HG02610 (cell line): ENCODE data around the gene MEGF11.

Experiments
- ATAC-seq: cut with Tn5 transposase; IDR thresholded peaks from one replicate; pipeline ENCODE4 v1.9.1; 2021; ENCODE audit warnings: mild to moderate bottlenecking, moderate library complexity; ENCODE audit not compliant: unreplicated experiment

Gene MEGF11

GRCh38 chr15:65926459-65926858 lies 327.1 kb downstream of the MEGF11 start:
- ATAC-seq: peak; percentile 11

DNA sequence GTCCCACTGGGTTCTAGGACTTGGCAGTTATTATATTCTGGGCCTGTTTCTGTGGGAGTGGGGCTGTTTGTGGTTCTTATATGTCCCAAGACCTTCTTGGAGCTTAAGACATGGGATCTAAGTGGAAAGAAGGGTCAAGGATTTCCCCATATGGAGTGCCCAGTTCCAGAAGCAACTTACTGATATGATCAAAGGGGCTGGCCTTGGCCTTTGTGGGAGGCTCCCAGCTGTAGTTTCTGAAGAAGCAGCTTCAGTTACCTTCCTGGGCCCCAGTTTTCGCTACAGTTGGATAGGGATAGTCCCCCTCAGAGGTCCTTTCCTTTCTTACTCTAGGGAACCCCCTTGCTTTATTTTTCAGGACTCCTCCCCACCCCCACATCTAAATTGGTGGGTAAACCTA lies 328.2 kb downstream of the MEGF11 start:
- ATAC-seq: no peak

DNA sequence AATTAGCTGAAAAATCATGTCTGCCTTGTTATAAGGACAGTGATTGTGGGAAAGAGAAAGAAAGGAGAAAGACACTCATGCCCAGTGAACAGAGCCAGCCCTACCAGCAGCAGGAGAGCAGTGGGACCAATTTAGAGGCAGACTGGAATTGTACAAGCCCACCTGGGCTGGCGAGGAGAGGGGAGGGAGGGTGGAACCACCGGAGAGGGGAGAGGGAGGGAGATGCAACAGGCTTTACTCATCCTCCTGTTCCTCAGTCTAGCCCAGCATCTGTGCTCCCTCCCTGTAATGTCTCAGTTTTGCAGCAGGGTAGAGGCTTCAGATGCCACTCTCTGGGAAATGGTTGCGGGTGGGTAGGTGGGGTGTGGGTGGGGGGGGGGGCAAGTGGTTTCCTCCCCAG lies 329.5 kb downstream of the MEGF11 start:
- ATAC-seq: no peak

GRCh38 chr15:65923264-65923663 lies 330.3 kb downstream of the MEGF11 start:
- ATAC-seq: no peak

- ATAC-seq: no peak
These were observed 330.9 kb downstream of the MEGF11 start for GRCh38 chr15:65922621-65923020.

GRCh38 chr15:65921780-65922179 lies 331.8 kb downstream of the MEGF11 start:
- no peak for ATAC-seq

- ATAC-seq: peak; percentile 35
These were observed 332.7 kb downstream of the MEGF11 start for GRCh38 chr15:65920825-65921309.

GRCh38 chr15:65920121-65920520 lies 333.4 kb downstream of the MEGF11 start:
- no peak for ATAC-seq

GRCh38 chr15:65919353-65919752 lies 334.2 kb downstream of the MEGF11 start:
- ATAC-seq: no peak

- ATAC-seq: no peak
These were observed 334.6 kb downstream of the MEGF11 start for GRCh38 chr15:65918945-65919344.

DNA sequence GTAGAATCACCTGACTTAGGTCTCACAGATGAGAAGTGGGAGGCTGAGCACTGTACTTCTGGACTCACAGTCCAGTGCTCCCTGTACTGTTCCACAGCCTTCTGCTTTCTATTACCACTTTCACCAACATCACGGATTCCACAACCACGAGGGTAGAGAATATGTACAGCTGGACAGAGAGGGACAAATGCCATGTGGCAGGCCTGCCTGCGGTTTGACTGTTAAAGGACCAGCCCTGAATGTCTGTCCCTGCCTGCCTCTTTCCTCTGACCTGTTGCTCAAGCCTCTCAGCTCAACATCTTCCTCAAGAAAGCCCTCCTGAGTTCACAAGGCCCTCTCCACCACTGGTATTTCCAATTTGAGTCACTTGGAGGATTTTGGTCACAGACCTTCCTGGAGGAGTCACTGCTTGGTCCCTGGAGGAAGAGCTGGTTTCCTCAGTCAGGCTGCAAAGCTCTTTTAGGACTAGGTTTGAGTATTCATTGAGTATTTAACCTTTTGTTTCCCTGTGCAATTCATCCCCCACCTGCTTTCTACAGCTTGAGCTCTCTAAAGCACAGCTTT lies 335.1 kb downstream of the MEGF11 start:
- ATAC-seq: peak; percentile 23

GRCh38 chr15:65917936-65918335 lies 335.6 kb downstream of the MEGF11 start:
- ATAC-seq: no peak

DNA sequence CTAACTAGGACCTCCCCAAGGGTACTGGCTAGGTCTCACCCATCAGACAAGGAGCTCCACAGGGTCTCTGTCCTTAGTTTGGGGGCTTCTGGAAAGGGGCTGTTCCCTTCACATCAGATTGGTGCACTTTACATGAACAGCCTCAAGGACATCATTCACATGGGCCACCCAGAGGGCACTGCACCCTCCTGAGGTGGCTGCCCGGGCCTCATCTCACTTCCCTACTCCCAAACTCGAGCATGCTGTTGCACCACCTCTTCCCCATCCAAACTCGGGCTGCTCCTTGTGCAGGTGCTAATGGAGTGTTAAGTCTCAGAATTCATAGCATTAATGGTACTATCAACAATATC lies 336.2 kb downstream of the MEGF11 start:
- no peak for ATAC-seq

DNA sequence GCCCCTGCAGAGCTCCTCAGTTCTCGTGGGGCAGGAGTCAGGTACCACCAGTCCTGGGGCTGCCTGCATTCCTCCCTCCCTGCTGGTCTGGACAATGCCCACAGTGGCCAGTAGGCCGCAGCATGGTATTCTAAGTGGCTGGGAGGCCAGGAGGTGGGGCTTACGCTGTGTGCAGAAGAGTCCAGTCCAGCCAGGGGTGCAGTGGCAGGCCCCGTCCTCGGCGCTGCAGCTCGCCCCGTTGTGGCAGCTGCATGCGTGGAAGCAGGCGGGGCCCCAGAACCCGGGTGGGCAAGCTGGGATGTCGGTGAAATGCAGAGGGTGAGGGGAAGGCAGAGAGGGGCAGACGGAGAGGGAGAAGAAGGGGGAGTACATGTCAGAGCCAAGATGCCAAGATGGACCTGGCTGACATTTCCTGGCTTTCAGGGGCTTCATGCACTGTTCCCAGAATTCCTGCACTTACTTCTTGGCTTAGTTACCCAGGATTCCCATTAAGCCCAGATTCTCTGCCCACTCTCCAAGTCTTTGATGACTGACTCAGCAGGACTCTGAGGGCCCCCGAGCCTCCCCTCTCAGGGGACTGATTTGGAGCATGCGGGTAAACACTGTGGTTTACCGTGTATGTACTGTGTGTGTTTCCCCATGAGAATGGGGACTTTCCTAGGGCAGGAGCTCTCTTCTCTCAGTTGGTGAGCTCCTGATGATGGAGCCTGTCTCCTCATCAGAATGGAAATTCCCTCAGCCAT lies 336.7 kb downstream of the MEGF11 start:
- ATAC-seq: peak; percentile 70

DNA sequence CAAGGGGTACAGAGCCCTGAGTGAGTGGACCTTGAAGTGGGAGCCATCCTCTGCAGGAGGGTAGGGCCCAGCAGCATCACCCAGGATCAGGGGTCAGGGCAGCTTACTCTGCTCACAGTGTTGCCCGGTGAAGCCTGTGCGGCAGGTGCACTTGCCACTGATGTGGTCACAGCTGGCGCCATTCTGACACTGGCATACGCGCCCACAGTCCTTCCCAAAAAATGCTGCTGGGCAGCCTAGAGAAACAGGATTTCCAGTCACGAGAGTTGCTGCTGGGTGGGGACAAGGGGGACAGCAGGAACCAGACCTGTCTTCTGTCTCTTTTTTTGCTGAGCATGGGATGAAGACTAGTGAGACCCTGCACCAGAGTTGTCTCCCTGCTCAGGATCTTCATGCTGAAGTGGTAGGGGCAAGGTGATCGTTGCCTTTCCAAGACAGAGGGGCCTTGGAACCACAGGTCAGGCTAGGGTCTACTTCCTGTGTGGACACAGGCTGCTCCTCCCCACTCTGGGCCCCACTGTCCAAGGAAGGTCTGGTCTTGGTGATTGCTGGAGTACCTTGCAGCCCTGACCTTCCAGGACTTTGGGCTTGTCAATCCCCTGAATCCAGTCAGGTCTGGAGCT lies 337.4 kb downstream of the MEGF11 start:
- no peak for ATAC-seq

DNA sequence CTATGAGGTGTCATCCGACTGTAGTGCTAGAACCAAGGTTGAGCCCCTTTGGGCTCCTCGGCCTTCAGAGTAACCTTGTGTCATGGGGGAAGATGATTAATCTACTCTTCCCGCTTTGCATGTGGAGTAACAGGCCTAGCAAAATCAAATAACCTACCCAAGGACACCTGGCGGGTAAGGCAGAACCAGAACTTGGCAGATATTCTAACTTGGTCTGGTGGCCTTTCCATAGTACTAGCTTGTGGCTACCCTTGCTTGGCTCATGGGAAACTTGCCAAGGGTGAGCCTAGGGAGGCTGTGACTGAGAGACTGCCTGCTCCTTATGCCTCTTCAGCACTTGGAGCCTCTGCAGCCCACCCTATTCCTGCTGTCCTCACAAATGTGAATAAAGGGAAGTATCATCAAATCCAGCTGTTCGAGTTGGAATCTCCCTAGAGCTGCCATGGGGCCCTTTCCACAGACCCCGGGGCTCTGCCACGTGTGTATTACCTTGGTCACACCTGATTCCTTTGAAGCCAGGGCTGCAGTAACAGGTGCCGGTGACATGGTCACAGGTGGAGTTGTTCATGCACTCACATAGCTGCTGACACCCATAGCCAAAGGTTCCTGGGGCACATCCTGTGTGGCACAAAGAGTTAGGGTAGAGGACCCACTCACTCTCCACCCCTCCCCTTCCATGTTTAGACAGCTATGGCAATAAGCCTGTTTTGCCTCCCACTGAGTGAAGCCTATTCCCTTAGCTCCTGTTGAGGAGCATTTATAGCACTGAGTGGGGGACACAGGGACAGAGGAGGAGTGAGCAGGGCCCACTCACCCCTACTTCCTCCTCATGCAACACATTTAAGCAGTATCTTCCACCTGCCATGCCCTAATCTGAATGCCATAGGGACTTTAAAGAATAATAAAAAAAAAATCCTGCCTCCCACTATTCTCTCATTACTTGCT lies 338.3 kb downstream of the MEGF11 start:
- no peak for ATAC-seq

- no peak for ATAC-seq
These were observed 339.2 kb downstream of the MEGF11 start for GRCh38 chr15:65914386-65914785.

- ATAC-seq: no peak
These were observed 339.8 kb downstream of the MEGF11 start for GRCh38 chr15:65913631-65914199.

GRCh38 chr15:65912235-65912634 lies 341.3 kb downstream of the MEGF11 start:
- no peak for ATAC-seq

GRCh38 chr15:65910341-65910740 lies 343.2 kb downstream of the MEGF11 start:
- ATAC-seq: no peak

- no peak for ATAC-seq
These were observed 343.7 kb downstream of the MEGF11 start for GRCh38 chr15:65909831-65910230.
